ENCODE results near the gene KIF1B. TPM values are rescaled to one million over a fixed set of nuclear protein-coding genes. Genes with fewer than 3 reads are reported as not detected.

KIF1B gene
- total and polyA plus RNA-seq, 2 experiments from 2014 or later: 21.5 to 68.4 TPM

GRCh38 chr1:10228528-10228927 lies 18.2 kb downstream of the KIF1B start:
- no peak for DNase-seq (ENCODE audit: low spot score)
- H2AFZ ChIP-seq: no peak overlapping the region
- Mint-ChIP-seq H3K27me3 (ENCODE audit: insufficient read depth, low read depth, poor library complexity) (peaks cover 3% of the 10 kb centered on the region), H3K4me1 (no peaks in the 10 kb centered on the region), H3K27ac (no peak overlapping the region), H3K36me3 (ENCODE audit: low read depth) (peaks cover 18% of the 10 kb centered on the region), H3K4me3 (no peak overlapping the region), H3K9me3 (peaks cover 19% of the 10 kb centered on the region)
- no peak overlapping the region for H3K4me3 ChIP-seq
- ATAC-seq: no peak
- TF ChIP-seq STAT1 (IDR thresholded peaks at IDR 0.05; ENCODE audit: unreplicated experiment) (no peak), ZNF462 (CRISPR knock-in tag; IDR thresholded peaks at IDR 0.05) (no peak), POLR2AphosphoS5 (IDR thresholded peaks at IDR 0.05; ENCODE audit: low read depth) (no peak), JUNB (IDR thresholded peaks at IDR 0.05; ENCODE audit: unreplicated experiment) (no peak)
- H3K79me2 ChIP-seq (replicated peaks; ENCODE audit: insufficient read depth): peaks cover 93% of the 10 kb centered on the region
- H3K36me3 ChIP-seq (ENCODE audit: insufficient read depth): no peaks in the 10 kb centered on the region
- H3F3A ChIP-seq (replicated peaks; ENCODE audit: low read depth): peaks cover 4% of the 10 kb centered on the region; the same call in 1 of the 2 replicates
- H4K20me1 ChIP-seq (replicated peaks; ENCODE audit: insufficient read depth): peaks cover 57% of the 10 kb centered on the region
- H3K27ac ChIP-seq (ENCODE audit: low read depth): no peak overlapping the region
- no peak overlapping the region for H3K4me2 ChIP-seq
- no peaks in the 10 kb centered on the region for H3K27me3 ChIP-seq (ENCODE audit: insufficient read depth)
- H3K4me1 ChIP-seq (ENCODE audit: insufficient read depth): peaks cover 7% of the 10 kb centered on the region; the same call in 1 of the 2 replicates
- H3K9me2 ChIP-seq (ENCODE audit: insufficient read depth): no peaks in the 10 kb centered on the region

- H3K27me3 ChIP-seq (ENCODE audit: insufficient read depth): no peaks in the 10 kb centered on the region
- peaks cover 3% of the 10 kb centered on the region for H3K27me3 Mint-ChIP-seq (ENCODE audit: insufficient read depth, low read depth, poor library complexity)
- no peaks in the 10 kb centered on the region for H3K4me1 Mint-ChIP-seq
- H3K4me3 Mint-ChIP-seq: no peak overlapping the region
- no peak for DNase-seq (ENCODE audit: low spot score)
- ATAC-seq: no peak
- H4K20me1 ChIP-seq (replicated peaks; ENCODE audit: insufficient read depth): peaks cover 55% of the 10 kb centered on the region
- no peak overlapping the region for H3K27ac ChIP-seq (ENCODE audit: low read depth)
- H3K9me2 ChIP-seq (ENCODE audit: insufficient read depth): no peaks in the 10 kb centered on the region
- H3K27ac Mint-ChIP-seq: no peak overlapping the region
- no peak overlapping the region for H3K4me2 ChIP-seq
- H2AFZ ChIP-seq: no peak overlapping the region
- H3K4me3 ChIP-seq: no peak overlapping the region
- H3K36me3 ChIP-seq (ENCODE audit: insufficient read depth): no peaks in the 10 kb centered on the region
- H3F3A ChIP-seq (replicated peaks; ENCODE audit: low read depth): peaks cover 4% of the 10 kb centered on the region
- H3K9me3 Mint-ChIP-seq: peaks cover 7% of the 10 kb centered on the region; the same call in 2 of the 3 replicates
- H3K4me1 ChIP-seq (ENCODE audit: insufficient read depth): peaks cover 7% of the 10 kb centered on the region; the same call in 1 of the 2 replicates
- H3K79me2 ChIP-seq (replicated peaks; ENCODE audit: insufficient read depth): peaks cover 90% of the 10 kb centered on the region
- no peak for TF ChIP-seq EZH2phosphoT487 (IDR thresholded peaks at IDR 0.05; ENCODE audit: unreplicated experiment)
- TF ChIP-seq NANOG (IDR thresholded peaks at IDR 0.05; ENCODE audit: borderline replicate concordance): no peak
- peaks cover 6% of the 10 kb centered on the region for H3K36me3 Mint-ChIP-seq (ENCODE audit: low read depth)
Observed at GRCh38 chr1:10229903-10230302, 19.5 kb downstream of the KIF1B start.
